GM11168 (cell line): ENCODE results near the gene OSBP.
"Not testable (repeated sequence)": the region's sequence is repeated elsewhere in the genome, so short reads cannot be mapped to it uniquely, and the experiment has no call there.

Experiments used
- in situ Hi-C: fragments of 300-500 bp; cut with MboI; formaldehyde crosslinking; loops from one replicate; pipeline ENCODE4 v1.12.0; 2022; ENCODE audit warnings: low sequenced_read_pairs; ENCODE audit not compliant: unreplicated experiment

The OSBP gene

GRCh38 chr11:59558270-59558643 is 57.3 kb downstream of the OSBP start:
- in situ Hi-C loops: loop anchor here (10.0 kb wide), 1 partner anchor 107 kb away; the partner anchor contains the start of gene PATL1

- in situ Hi-C loops: loop anchor here (10.0 kb wide), 1 partner anchor 108 kb away; the partner anchor contains the start of gene PATL1
Observed at GRCh38 chr11:59556917-59557348, 58.6 kb downstream of the OSBP start.

- in situ Hi-C loops: loop anchor here (10.0 kb wide), 1 partner anchor 108 kb away; the partner anchor contains the start of gene PATL1
Observed at GRCh38 chr11:59556115-59556916, 59.3 kb downstream of the OSBP start.

- in situ Hi-C loops: loop anchor here (10.0 kb wide), 1 partner anchor 109 kb away; the partner anchor contains the start of gene PATL1
Observed at GRCh38 chr11:59555601-59556114, 59.9 kb downstream of the OSBP start.

DNA sequence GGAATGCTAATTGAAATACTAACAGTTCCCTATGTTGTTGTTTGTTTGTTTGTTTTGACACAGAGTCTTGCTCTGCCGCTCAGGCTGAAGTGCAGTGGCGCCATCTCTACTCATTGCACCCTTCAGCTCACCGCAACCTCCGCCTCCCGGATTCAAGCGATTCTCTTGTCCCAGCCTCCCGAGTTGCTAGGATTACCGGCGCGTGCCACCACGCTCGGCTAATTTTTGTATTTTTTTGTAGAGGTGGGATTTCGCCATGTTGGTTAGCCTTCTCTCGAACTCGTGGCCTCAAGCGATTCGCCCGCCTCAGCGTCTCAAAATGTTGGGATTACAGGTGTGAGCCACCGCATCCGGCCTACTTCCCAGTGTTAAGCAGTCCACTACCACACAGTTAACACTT is 62.3 kb downstream of the OSBP start:
- in situ Hi-C loops: loop anchor here (10.0 kb wide), 1 partner anchor 111 kb away; the partner anchor contains the start of gene PATL1

GRCh38 chr11:59552844-59553243 is 62.7 kb downstream of the OSBP start:
- in situ Hi-C loops: loop anchor here (10.0 kb wide), 1 partner anchor 112 kb away; the partner anchor contains the start of gene PATL1

DNA sequence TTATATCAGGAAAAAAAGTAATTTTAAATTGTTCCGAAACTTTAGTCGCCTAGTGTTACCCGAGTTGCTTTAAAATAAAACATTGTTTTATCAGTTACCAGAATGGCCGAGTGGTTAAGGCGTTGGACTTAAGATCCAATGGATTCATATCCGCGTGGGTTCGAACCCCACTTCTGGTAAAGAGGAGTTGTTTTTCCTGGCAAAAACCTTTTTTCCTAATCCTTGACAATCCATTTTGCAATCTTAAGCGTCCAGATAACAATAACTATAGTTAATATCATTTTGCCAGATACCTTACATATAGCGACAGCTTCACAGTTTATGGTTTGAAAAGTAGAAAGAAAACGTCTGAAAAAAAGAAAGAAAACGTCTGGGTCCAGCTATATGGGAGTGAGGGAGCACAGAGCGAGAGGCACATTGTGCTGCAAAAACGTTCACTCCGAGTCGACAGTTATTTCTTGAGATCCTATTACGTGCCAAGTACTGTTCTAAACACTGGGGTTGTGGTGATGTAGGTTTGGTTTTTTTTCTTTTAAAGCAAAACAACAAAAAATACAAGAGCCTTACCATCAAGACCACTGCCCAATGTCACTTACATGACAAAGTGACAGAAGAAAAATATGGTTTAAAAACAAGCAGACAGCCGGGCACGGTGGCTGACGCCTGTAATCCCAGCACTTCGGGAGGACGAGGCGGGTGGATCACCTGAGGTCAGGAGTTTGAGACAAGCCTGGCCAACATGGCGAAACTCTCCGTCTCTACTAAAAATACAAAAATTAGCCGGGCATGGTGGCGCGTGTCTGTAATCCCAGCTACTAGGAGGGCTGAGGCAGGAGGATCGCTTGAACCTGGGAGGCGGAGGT is 63.7 kb downstream of the OSBP start:
- in situ Hi-C loops: loop anchor here (10.0 kb wide), 1 partner anchor 113 kb away; the partner anchor contains the start of gene PATL1

DNA sequence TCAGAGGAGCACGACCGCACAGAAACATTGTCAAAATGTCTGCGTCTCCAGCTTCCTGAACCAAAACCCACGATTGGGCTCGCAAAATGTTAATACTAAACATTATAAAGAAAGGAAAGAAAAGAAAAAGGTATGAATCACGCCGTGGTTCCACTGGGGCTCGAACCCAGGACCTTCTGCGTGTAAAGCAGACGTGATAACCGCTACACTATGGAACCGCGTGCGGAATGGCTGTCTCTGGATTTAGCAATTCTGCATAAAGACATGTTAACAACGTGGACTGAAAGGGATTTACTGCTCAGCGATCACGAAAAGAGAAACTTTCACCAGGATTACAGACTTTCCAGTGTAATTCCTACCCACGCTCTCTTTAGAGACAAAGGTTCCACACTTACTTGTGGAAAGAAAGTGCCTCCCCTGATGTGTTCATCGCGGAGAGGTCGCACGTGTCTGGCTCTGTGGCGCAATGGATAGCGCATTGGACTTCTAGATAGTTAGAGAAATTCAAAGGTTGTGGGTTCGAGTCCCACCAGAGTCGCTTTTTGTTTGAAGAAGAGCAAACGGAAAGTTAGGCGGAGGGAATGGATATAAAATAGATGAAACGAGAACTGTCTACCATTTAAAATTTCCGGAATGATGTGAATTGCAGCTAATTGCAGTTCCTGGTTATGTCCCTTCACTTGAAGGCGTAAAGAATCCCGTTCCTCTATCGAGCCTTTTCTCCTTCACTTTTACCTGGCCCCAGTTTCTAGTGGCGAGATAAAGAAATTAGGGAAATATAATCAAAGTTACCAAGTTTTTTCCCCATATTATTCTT is 64.5 kb downstream of the OSBP start:
- in situ Hi-C loops: loop anchor here (10.0 kb wide), 1 partner anchor 114 kb away; the partner anchor contains the start of gene PATL1

GRCh38 chr11:59550368-59550841 is 65.2 kb downstream of the OSBP start:
- in situ Hi-C loops: loop anchor here (10.0 kb wide), 1 partner anchor 114 kb away; the partner anchor contains the start of gene PATL1

DNA sequence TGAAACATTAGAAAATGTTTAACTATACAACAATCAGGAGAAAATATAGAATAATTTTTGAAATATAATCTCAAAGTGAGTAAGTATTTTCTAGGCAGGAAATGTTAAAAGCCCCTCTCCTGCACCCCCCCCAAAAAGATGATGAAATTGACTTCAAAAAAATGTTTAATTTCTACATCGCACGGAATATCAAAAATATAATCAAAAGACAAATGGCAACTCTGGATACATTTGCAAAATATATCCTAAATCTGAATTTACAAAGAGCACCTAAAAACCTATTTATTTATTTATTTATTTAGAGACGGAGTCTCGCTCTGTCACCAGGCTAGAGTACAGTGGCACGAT is 67.3 kb downstream of the OSBP start:
- in situ Hi-C loops: no loop called here

DNA sequence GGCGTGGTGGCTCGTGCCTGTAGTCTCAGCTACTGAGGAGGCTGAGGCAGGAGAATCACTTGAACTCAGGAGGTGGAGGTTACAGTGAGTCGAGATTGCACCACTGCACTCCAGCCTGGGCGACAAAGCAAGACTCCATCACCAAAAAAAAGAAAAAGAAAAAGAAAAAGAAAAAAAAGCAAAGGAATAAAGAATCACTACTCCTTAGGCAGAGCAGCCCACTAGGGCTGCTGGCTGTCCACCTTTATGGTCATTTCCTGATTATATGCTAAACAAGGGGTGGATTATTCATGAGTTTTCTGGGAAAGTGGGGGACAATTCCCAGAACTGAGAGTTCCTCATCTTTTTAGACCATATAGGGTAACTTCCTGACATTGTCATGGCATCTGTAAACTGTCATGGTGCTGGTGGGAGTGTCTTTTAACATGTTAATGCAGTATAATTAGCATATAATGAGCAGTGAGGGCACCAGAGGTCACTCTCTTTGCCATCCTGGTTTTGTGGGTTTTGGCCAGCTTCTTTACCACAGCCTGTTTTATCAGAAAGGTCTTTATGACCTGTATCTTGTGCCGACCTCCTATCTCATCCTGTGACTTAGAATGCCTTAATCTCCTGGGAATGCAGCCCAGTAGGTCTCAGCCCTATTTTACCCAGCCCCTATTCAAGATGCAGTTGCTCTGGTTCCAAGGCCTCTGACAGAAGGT is 67.8 kb downstream of the OSBP start:
- in situ Hi-C loops: not testable (repeated sequence)

- in situ Hi-C loops: no loop called here
Observed at GRCh38 chr11:59545179-59546020, 70.2 kb downstream of the OSBP start.

GRCh38 chr11:59544869-59545178 is 70.8 kb downstream of the OSBP start:
- in situ Hi-C loops: no loop called here

DNA sequence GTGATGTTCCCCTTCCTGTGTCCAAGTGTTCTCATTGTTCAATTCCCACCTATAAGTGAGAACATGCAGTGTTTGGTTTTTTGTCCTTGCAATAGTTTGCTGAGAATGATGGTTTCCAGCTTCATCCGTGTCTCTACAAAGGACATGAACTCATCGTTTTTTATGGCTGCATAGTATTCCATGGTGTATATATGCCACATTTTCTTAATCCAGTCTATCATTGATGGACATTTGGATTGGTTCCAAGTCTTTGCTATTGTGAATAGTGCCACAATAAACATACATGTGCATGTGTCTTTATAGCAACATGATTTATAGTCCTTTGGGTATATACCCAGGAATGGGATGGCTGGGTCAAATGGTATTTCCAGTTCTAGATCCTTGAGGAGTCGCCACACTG is 71.9 kb downstream of the OSBP start:
- in situ Hi-C loops: not testable (repeated sequence)

DNA sequence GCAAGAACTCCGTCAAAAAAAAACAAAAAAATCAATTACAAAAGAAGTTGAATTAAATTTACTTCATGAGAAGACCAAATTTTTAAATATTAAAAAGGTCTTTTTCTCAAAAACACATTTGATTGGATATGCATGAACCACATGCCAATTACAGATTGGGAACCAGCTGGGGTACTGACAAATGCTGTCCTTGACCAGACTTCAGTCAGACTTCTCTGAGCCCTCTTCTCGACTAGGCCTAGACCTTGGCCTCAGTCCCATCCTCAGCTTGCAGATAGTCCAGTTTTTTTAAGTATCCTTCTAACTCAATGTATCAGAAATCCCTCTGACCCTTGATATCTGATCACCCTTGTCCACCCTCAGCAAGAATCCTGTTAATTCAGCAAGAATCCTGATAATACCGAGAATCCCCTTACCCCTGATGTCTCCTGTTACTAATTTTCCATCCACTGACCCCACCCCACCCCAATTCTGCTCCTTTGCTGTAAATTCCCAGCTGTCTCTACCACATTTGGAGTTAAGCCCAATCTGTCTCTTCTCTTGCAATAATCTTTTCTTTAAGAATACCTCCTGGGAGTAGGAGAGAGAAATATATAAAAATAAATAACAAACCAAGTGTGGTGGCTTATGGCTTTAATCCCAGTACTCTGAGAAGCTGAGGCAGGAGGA is 73.3 kb downstream of the OSBP start:
- in situ Hi-C loops: no loop called here

GRCh38 chr11:59534676-59535075 is 80.9 kb downstream of the OSBP start:
- in situ Hi-C loops: no loop called here

DNA sequence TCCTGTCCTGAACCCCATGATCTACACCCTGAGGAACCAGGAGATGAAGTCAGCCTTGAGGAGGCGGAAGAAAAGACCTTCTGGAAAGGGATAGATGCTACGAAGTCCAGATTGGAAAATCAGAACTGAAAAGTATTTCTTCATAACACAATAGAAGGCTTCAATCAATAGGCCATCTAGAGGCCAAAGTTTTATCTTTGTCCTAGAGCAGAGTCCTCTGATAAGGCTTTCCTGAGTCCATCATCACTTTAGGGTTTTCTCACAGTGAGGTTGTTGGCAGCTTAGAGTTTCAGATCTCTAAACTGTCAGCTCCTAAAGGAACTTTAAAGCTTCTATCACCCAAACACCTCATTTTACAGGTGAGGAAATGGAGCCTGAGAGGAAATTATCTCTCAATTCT is 83.0 kb downstream of the OSBP start:
- in situ Hi-C loops: no loop called here

GRCh38 chr11:59528711-59529110 is 86.9 kb downstream of the OSBP start:
- in situ Hi-C loops: no loop called here
